Neuron (in vitro differentiated cells): Measurements from ENCODE around the gene PSMD8.
"Not testable (repeated sequence)": the region's sequence is repeated elsewhere in the genome, so short reads cannot be mapped to it uniquely, and the experiment has no call there.

Source experiments
- H2AFZ ChIP-seq: one replicate; pipeline ENCODE4 v1.6.1; 2013; ENCODE audit warnings: low read depth, mild to moderate bottlenecking, inconsistent platforms, low read length, moderate library complexity
- H3K27me3 ChIP-seq: one replicate; pipeline ENCODE4 v1.6.1; 2013; ENCODE audit warnings: low read length; ENCODE audit not compliant: insufficient read depth
- H3K36me3 ChIP-seq: one replicate; pipeline ENCODE4 v1.6.1; 2013; ENCODE audit warnings: low read length; ENCODE audit not compliant: insufficient read depth
- H3K4me1 ChIP-seq: one replicate; pipeline ENCODE4 v1.6.1; 2013; ENCODE audit warnings: low read length; ENCODE audit not compliant: insufficient read depth
- H3K4me3 ChIP-seq: 2 replicates; pipeline ENCODE4 v1.5.1; 2013; ENCODE audit warnings: mild to moderate bottlenecking, low read length, moderate library complexity
- H3K9me3 ChIP-seq: one replicate; pipeline ENCODE4 v1.6.1; 2013; ENCODE audit warnings: low read length

The PSMD8 gene

DNA sequence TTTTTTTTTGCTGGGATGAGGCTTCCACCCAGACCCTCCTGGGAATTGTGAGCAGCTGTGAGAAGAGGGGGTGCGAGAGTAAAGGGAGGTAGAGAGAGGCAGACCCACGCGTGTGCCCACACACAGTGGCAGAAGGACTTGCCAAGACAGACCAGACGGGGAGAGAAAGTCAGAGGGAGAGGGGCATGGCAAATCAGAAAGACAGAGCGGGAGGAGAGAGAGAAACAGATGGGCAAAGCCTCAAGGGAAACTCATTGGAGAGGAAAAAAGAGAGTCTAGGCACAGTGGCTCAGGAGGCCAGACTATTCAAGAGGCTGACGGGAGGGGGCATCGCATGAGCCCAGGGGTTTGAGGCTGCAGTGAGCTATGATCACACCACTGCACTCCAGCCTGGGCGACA lies 21.8 kb upstream of the PSMD8 start:
- Histone ChIP-seq H3K36me3 (no peaks in the 10 kb centered on the region), H3K27me3 (no peaks in the 10 kb centered on the region), H3K4me1 (peaks cover 6% of the 10 kb centered on the region), H3K9me3 (no peaks in the 10 kb centered on the region), H2AFZ (no peak overlapping the region), H3K4me3 (no peak overlapping the region)

DNA sequence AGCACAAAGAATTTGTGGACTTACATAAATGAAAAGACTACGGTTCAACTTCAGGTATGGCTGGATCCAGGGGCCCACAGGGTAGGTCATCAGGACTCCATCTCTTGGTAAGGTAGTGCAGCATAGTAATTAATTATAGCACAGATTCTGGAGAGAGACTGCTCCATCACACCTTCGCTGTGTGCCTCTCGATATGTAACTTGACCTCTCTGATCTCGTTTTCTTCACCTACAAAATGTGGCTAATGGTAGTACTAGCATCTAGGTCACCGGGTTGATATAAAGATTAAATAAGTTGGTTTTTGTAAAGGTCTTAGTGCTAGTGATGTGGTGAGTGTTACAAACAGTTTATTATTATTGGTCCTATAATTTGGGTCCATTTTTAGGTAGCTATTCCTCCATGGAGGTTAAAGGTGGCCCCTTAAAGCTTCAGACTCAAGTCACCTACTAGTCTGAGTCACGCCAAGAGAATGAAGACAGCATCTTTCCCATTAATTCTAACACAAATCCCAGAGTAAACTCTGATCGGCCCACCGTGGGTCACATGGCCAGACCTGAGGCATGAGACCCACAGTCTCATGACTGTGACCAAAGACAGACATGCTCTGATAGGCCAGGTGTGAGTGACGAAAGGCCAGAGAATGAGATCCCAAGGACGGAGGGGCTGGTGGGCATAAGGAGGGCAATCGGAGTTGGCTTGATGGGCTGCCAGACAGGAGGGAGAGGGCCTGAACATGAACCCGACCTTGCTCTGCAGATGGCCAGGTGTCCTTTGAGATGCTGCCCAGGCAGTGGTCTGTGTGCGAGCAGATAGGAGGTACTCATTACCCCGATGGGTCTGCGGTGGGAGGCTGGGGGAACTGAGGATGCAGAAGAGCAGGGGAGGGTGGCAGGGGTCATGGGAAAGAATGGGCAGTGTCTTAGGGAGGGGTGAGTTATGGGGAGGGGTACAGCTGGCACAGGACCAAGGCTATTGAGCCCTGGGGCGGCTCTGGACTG lies 18.3 kb upstream of the PSMD8 start:
- no peak overlapping the region for H3K4me3 ChIP-seq
- H3K9me3 ChIP-seq, result no peaks in the 10 kb centered on the region
- H2AFZ ChIP-seq, result no peak overlapping the region
- peaks cover 6% of the 10 kb centered on the region for H3K4me1 ChIP-seq
- no peaks in the 10 kb centered on the region for H3K36me3 ChIP-seq
- H3K27me3 ChIP-seq, result peaks cover 26% of the 10 kb centered on the region

DNA sequence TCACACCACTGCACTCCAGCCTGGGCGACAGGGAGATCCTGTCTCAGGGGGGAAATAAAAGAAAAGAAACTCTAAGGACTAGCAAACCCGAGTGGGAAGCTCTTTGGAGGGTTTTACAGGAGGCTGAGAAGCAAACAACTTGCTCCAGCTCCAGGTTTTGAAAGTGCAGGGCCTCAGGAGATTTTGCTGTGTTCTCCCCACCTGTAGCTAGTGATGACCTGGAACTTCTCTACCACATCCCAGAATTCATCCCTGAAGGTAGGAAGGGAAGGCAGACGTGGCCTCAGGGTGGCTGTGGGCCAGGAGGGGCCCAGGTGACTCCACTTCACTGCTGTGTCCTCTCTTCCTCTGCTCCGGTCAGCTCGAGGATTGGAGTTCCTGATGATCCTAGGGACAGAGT lies 16.3 kb upstream of the PSMD8 start:
- H3K9me3 ChIP-seq, result no peaks in the 10 kb centered on the region
- no peak overlapping the region for H3K4me3 ChIP-seq
- peaks cover 6% of the 10 kb centered on the region for H3K4me1 ChIP-seq
- H3K36me3 ChIP-seq, result no peaks in the 10 kb centered on the region
- H2AFZ ChIP-seq, result no peak overlapping the region
- H3K27me3 ChIP-seq, result peaks cover 28% of the 10 kb centered on the region

DNA sequence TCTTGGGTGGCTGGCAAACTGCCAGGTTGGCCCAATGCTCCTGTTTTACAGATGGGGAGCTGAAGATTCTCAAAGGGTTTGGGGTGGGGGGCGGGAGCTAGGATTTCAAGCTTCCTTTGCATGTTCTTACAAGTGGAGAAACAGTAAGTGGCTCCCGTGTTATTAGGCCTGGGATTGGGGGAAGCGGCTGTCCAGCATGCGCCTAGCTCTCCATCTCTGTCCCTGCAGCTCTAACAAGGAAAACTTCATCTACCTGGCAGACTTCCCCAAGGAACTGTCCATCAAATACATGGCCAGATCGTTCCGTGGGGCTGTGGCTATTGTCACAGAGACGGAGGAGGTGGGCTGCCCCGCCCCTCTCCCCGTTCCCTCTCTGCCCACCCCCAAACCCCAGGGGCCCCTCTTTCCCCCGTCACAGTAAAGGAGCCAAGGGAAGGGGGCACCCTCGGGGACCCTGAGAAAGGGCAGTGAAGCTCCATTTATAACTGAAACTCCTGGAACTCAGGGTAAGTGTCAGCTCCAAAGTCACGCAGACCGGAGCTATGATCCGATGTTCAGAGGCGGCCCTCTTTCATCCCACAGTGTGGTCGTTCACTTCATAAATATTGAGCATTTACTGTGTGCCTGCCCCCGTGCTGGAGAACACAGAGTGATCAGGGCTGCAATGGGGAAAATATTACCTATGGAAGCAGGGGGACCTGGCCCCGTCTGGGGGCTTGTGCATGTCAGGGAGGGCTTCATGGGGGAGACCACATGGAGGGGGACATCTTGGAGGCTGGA lies 14.9 kb upstream of the PSMD8 start:
- H3K36me3 ChIP-seq, result no peaks in the 10 kb centered on the region
- H3K4me1 ChIP-seq, result peaks cover under 1% of the 10 kb centered on the region
- H3K9me3 ChIP-seq, result no peaks in the 10 kb centered on the region
- H3K27me3 ChIP-seq, result peaks cover 28% of the 10 kb centered on the region
- H2AFZ ChIP-seq, result no peak overlapping the region
- H3K4me3 ChIP-seq, result no peak overlapping the region

DNA sequence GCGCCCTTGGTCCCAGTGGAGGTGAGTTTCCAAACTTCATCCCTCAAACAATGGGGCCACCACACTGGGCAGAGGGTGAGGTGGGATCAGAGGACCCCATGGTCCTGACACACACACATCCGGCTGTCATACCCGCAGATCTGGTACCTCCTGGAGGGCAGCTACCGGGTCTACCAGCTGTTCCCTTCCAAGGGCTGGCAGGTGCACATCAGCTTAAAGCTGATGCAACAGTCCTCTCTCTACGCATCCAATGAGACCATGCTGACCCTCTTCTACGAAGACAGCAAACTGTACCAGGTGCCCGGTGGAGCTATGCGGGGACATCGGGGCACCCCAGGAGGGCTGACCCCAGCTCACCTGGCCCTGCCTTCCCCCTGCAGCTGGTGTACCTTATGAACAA lies 14.0 kb upstream of the PSMD8 start:
- H3K27me3 ChIP-seq, result peaks cover 28% of the 10 kb centered on the region
- no peaks in the 10 kb centered on the region for H3K36me3 ChIP-seq
- peaks cover 4% of the 10 kb centered on the region for H3K9me3 ChIP-seq
- H3K4me1 ChIP-seq, result no peaks in the 10 kb centered on the region
- H3K4me3 ChIP-seq, result no peak overlapping the region
- H2AFZ ChIP-seq, result no peak overlapping the region

DNA sequence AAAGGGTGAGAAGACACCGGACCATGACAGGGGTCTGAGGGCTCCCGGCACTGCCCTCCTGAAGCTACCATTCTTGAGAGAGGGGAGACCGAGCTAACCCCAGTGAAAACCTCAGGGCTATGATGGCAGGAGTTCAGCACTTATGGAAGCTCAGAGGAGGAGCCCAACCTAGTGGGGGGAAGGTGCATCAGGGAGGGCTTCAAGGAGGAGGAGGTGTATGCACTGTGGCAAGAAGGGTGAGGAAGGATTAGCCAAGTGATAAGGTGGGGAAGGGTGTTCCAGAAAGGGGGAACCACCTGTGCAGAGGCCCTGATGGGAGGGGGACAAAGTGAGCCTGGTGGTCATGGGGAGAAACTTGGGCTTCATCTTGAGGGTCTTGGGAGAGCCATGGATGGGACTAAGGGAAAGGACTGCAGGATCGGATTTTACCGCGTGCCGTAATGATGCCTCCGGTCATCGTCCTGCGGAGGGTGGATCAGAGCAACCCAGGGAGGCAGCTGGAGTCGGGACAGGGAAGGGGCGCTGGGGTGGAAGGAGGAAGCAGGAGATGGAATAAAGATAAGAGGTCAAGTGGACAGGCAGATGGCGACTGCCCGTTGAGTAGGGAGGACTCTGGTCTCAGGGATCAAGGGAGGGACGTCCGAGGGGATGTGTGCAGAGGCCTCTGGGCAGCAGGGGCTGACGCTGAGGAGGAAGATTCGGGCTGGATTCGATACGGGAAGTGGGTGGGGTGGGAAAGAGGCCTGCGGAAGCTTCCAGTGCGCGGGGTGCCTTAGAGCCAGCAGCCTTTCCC lies 13.3 kb upstream of the PSMD8 start:
- peak overlapping the region; percentile 99 for H2AFZ ChIP-seq
- H3K36me3 ChIP-seq, result no peaks in the 10 kb centered on the region
- H3K4me3 ChIP-seq, result peak overlapping the region; percentile 54
- peaks cover 28% of the 10 kb centered on the region for H3K27me3 ChIP-seq
- peaks cover 4% of the 10 kb centered on the region for H3K9me3 ChIP-seq
- H3K4me1 ChIP-seq, result no peaks in the 10 kb centered on the region

DNA sequence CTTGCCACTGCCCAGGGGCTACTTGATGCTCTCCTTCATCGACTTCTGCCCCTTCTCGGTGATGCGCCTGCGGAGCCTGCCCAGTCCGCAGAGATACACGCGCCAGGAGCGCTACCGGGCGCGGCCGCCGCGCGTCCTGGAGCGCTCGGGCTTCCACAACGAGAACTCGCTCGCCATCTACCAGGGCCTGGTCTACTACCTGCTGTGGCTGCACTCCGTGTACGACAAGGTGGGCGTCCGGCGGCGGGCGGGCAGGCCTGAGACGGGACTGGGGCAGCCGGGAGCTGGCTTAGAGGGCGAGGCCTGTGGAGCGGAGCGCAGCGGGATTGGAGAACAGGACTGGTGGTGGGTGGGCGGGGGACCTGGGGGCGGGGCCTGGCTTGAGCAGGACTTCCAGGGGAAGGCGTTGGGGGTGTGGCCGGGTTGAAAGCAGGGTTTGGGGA lies 12.7 kb upstream of the PSMD8 start:
- Histone ChIP-seq H3K27me3 (peaks cover 28% of the 10 kb centered on the region), H3K36me3 (no peaks in the 10 kb centered on the region), H3K4me1 (no peaks in the 10 kb centered on the region), H3K4me3 (peak overlapping the region; percentile 54), H2AFZ (peak overlapping the region; percentile 99), H3K9me3 (peaks cover 4% of the 10 kb centered on the region)

DNA sequence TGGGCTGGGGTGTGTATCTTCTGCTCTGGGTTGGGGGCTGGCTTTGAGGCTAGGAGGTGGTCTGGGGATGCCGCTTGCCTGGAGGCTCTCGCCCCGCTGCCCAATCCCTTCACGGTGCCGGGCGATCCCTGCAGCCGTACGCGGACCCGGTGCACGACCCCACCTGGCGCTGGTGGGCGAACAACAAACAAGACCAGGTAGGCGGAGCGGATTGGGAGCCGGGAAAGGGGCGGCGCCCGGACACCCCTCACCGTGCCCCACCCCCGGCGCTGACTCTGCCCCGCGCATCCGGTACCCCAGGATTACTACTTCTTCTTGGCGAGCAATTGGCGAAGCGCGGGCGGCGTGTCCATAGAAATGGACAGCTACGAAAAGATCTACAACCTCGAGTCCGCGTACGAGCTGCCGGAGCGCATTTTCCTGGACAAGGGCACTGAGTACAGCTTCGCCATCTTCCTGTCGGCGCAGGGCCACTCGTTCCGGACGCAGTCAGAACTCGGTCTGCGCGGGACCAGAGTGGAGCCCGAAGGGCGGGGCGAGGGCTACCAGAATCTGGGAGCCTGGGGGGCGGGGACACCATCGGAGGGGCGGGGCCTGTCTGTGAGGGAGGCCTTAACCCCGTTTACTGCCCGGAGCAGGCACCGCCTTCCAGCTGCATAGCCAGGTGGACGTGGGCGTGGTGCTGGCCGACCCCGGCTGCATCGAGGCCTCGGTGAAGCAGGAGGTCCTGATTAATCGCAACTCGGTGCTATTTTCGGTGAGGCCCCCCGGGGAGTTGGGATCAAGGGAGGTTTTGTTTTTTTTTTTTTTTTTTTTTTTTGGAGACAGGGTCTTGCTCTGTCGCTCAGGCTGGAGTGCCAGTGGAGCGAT lies 12.1 kb upstream of the PSMD8 start:
- H3K36me3 ChIP-seq, result no peaks in the 10 kb centered on the region
- peak overlapping the region; percentile 54 for H3K4me3 ChIP-seq
- H3K27me3 ChIP-seq, result peaks cover 28% of the 10 kb centered on the region
- H2AFZ ChIP-seq, result peak overlapping the region; percentile 99
- H3K9me3 ChIP-seq, result peaks cover 4% of the 10 kb centered on the region
- no peaks in the 10 kb centered on the region for H3K4me1 ChIP-seq

DNA sequence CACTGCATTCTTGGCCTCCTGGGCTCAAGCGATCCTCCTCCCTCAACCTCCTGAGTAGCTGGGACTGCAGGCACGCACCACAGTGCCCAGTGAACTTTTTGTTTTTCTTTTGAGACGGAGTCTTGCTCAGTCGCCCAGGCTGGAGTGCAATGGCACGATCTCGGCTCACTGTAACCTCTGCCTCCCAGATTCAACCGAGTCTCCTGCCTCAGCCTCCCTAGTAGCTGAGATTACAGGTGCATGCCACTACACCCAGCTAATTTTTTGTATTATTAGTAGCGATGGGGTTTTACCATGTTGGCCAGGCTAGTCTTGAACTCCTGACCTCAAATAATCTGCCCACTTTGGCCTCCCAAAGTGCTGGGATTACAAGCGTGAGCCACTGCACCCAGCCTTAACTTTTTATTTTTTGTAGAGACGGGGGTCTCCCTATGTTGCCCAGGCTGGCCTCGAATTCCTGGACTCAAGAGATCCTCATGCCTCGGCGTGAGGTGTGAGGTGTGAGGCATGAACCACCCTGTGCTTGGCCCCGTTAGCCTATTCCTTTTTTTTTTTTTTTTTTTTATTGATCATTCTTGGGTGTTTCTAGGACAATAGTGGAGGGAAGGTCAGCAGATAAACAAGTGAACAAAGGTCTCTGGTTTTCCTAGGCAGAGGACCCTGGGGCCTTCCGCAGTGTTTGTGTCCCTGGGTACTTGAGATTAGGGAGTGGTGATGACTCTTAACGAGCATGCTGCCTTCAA lies 11.3 kb upstream of the PSMD8 start:
- not testable (repeated sequence) for H3K4me1 ChIP-seq, H2AFZ ChIP-seq, H3K36me3 ChIP-seq, H3K9me3 ChIP-seq
- Histone ChIP-seq H3K27me3 (peaks cover 25% of the 10 kb centered on the region), H3K4me3 (peak overlapping the region; percentile 54)

DNA sequence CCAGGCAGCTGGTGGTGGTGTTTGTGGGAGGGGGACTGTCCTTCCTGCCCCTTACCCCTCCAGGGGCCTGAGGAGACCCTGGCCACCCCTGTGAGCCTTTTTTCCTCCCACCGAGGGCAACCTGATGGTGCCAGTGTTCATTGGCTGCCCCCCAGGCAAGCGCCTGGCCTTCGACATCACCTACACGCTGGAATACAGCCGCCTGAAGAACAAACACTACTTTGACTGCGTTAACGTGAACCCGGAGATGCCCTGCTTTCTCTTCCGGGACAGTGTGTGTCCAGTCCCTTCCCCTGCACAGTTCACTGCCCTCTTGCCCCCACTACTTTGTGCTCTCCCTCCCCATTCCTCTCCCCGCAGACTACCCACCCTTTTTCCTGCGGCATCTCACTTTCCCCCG lies 7.3 kb upstream of the PSMD8 start:
- H3K36me3 ChIP-seq, result no peaks in the 10 kb centered on the region
- H3K27me3 ChIP-seq, result no peaks in the 10 kb centered on the region

DNA sequence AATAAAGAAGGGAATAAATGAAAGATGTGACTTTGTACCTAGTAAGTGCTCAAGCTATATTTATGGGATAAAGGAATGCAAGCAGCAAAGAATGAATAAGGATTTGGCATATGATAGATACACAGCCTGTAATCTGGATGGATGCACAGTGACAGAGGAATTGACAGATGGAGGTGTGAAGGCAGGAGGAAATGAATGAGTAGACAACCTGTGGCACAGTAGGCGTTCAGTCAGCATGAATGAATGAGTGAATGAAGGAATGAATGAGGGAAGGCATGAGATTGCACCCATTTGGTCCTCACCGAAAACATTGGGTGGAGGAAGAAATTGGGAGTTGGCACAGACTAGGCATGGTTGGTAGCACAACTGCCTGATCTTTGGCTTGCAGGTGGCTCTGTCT lies 4.8 kb upstream of the PSMD8 start:
- H3K9me3 ChIP-seq, result peaks cover 4% of the 10 kb centered on the region
- H3K4me1 ChIP-seq, result no peaks in the 10 kb centered on the region
- no peak overlapping the region for H3K4me3 ChIP-seq
- H3K27me3 ChIP-seq, result no peaks in the 10 kb centered on the region
- H2AFZ ChIP-seq, result no peak overlapping the region
- no peaks in the 10 kb centered on the region for H3K36me3 ChIP-seq

More for the DNA sequence above, 7.3 kb upstream of the PSMD8 start:
- Histone ChIP-seq H3K9me3 (peaks cover 4% of the 10 kb centered on the region), H3K4me1 (no peaks in the 10 kb centered on the region), H2AFZ (no peak overlapping the region), H3K4me3 (no peak overlapping the region)
